ENCODE data around the gene FLYWCH2.
"Not testable (repeated sequence)": the region's sequence is repeated elsewhere in the genome, so short reads cannot be mapped to it uniquely, and the experiment has no call there.

GRCh38 chr16:2931231-2931914 lies 48.4 kb downstream of the FLYWCH2 start:
- TF ChIP-seq CTCF (conservative IDR thresholded peaks at IDR 0.05; ENCODE audit: low read depth, low read length); POLR2A (IDR thresholded peaks at IDR 0.05; ENCODE audit: low read depth, low read length); MAFK (IDR thresholded peaks at IDR 0.05; ENCODE audit: low read depth, low read length); RAD21 (IDR thresholded peaks at IDR 0.05; ENCODE audit: low read length); FOS (IDR thresholded peaks at IDR 0.05; ENCODE audit: low read depth, low read length); RFX5 (IDR thresholded peaks at IDR 0.05; ENCODE audit: low read depth, low read length); BHLHE40 (IDR thresholded peaks at IDR 0.05; ENCODE audit: low read depth, low read length); USF2 (IDR thresholded peaks at IDR 0.05; ENCODE audit: low read depth, low read length); SMC3 (IDR thresholded peaks at IDR 0.05; ENCODE audit: low read depth, low read length); RCOR1 (IDR thresholded peaks at IDR 0.05; ENCODE audit: insufficient replicate concordance, low read length); NFE2L2 (IDR thresholded peaks at IDR 0.05; ENCODE audit: low read depth, low read length); CEBPB (IDR thresholded peaks at IDR 0.05; ENCODE audit: low read depth, low read length); MAZ (IDR thresholded peaks at IDR 0.05; ENCODE audit: borderline replicate concordance, low read depth, low read length); CHD1 (IDR thresholded peaks at IDR 0.05; ENCODE audit: low read depth, low read length): not testable (repeated sequence)
